Measurements from ENCODE around the gene OR4Q3. TPM values are rescaled to one million over a fixed set of nuclear protein-coding genes. Genes with fewer than 3 reads are reported as not detected.
"Not testable (repeated sequence)": the region's sequence is repeated elsewhere in the genome, so short reads cannot be mapped to it uniquely, and the experiment has no call there.

OR4Q3 gene
- total and polyA plus RNA-seq, 2 donors (not counting 3 experiments of a cell fraction or from before 2014, with no cell fraction given) = not detected

DNA sequence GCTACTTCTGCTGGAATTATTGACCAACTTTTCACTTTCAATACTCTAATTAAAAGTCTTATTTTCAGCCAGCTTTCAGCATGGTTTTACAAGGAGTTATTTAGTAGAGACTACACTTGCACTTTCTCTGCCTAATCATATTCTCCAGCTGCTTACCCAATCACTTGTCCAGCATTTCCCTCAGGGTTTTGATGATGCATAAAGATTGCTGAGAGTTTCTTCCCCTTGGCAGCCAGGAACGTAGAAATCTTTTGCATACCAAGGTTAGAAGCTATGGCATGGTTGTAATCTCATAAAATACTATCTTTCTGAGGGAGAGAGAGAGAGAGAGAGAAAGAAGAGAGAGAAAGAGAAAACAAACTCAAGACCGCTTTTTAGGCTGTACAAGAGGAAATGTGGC is 10.8 kb downstream of the OR4Q3 start:
- ChIA-PET CTCF (no interaction called here), POLR2A (no interaction called here)
- no TSS peak for BruUV-seq (replicated peaks)
- Histone ChIP-seq H3K9ac (replicated peaks; ENCODE audit: extremely low read depth, insufficient read depth, low read length) (no peak overlapping the region), H3K4me1 (ENCODE audit: control insufficient read depth, extremely low read depth, insufficient read depth, low read length) (no peaks in the 10 kb centered on the region), H4K20me1 (replicated peaks; ENCODE audit: control insufficient read depth, extremely low read depth, insufficient read depth, low read length) (no peaks in the 10 kb centered on the region), H3K4me2 (ENCODE audit: insufficient read depth, low read length) (no peak overlapping the region), H3K79me2 (ENCODE audit: control insufficient read depth, insufficient read depth, low read length) (no peaks in the 10 kb centered on the region), H3K36me3 (ENCODE audit: control insufficient read depth in 2 of 2, extremely low read depth in 1 of 2, insufficient read depth in 2 of 2, low read length in 2 of 2) (no peaks in the 10 kb centered on the region), H3K4me3 (replicated peaks in 1 of 3; ENCODE audit: insufficient read depth in 1 of 3, low read depth in 1 of 3, low read length in 3 of 3) (no peak overlapping the region), H3K27ac (ENCODE audit: insufficient read depth, low read depth, low read length) (no peak overlapping the region), H3K9me3 (replicated peaks; ENCODE audit: control insufficient read depth, insufficient read depth, low read length) (no peaks in the 10 kb centered on the region), H3K27me3 (ENCODE audit: control insufficient read depth in 2 of 2, insufficient read depth in 2 of 2, low read length in 2 of 2) (no peaks in the 10 kb centered on the region), H3K9me1 (replicated peaks; ENCODE audit: control insufficient read depth, extremely low read depth, insufficient read depth, low read length) (no peaks in the 10 kb centered on the region), H2AFZ (ENCODE audit: low read depth, low read length) (no peak overlapping the region)
- intact Hi-C loops (cut with micrococcal nuclease) = no loop called here
- DNase-seq (ENCODE audit: low read depth, low spot score) (no peak), FAIRE-seq (no peak)
- TF ChIP-seq POLR2A (IDR thresholded peaks at IDR 0.05; ENCODE audit: low read depth, low read length) = no peak
- TF ChIP-seq, protein P1, sequence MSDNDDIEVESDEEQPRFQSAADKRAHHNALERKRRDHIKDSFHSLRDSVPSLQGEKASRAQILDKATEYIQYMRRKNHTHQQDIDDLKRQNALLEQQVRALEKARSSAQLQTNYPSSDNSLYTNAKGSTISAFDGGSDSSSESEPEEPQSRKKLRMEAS (IDR thresholded peaks at IDR 0.05; ENCODE audit: insufficient read depth, insufficient read length) = no peak
- TF ChIP-seq FOS (IDR thresholded peaks at IDR 0.05; ENCODE audit: borderline replicate concordance, insufficient read depth, low read length) = no peak
- TF ChIP-seq EZH2 (IDR thresholded peaks at IDR 0.05; ENCODE audit: borderline replicate concordance, low read depth, low read length, severe bottlenecking) = no peak
- no peak for TF ChIP-seq POLR2AphosphoS5 (IDR thresholded peaks at IDR 0.05; ENCODE audit: insufficient read depth, low read depth, low read length)
- no peak for TF ChIP-seq MYC (IDR thresholded peaks at IDR 0.05; ENCODE audit: low read depth, low read length)
- TF ChIP-seq GATA2 (IDR thresholded peaks at IDR 0.05; ENCODE audit: insufficient read depth, insufficient read length, low read depth, low read length) = no peak
- TF ChIP-seq JUN (IDR thresholded peaks at IDR 0.05; ENCODE audit: borderline replicate concordance, insufficient read depth, insufficient read length, low read depth) = no peak
- dilution Hi-C loops (cut with MboI; ENCODE audit: extremely low pct_ligation_motif_present, low sequenced_read_pairs) = no loop called here

DNA sequence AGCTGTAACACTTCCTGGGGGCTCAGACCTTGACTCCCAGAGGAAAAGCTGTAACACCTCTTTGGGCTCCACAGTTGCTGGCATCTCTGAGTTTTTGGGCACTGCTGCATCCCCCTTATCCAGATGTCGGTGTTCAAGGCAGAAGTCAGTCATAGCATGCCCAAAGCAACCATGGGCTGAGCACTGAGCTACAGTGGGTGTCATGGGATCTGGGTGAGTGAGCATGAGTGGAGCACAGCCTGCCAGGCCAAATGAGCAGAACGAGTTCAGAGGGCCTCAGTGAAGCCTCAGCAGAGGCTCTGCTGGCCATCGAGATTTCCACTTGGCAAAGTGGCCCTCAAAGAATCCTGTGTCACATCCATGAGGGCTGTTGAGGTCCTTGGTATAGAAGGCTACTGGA is 28.1 kb downstream of the OR4Q3 start:
- H3K9ac ChIP-seq (replicated peaks; ENCODE audit: extremely low read depth, insufficient read depth, low read length) = not testable (repeated sequence)

More for the DNA sequence above, 28.1 kb downstream of the OR4Q3 start:
- H3K9me3 ChIP-seq (replicated peaks; ENCODE audit: control insufficient read depth, insufficient read depth, low read length); H3K27me3 ChIP-seq (ENCODE audit: control insufficient read depth in 2 of 2, insufficient read depth in 2 of 2, low read length in 2 of 2); CTCF ChIA-PET; H4K20me1 ChIP-seq (replicated peaks; ENCODE audit: control insufficient read depth, extremely low read depth, insufficient read depth, low read length); H3K4me1 ChIP-seq (ENCODE audit: control insufficient read depth, extremely low read depth, insufficient read depth, low read length); DNase-seq (ENCODE audit: low read depth, low spot score); H3K79me2 ChIP-seq (ENCODE audit: control insufficient read depth, insufficient read depth, low read length); intact Hi-C loops (cut with micrococcal nuclease); FAIRE-seq; H3K36me3 ChIP-seq (ENCODE audit: control insufficient read depth in 2 of 2, extremely low read depth in 1 of 2, insufficient read depth in 2 of 2, low read length in 2 of 2); BruUV-seq (replicated peaks); H3K4me2 ChIP-seq (ENCODE audit: insufficient read depth, low read length); H3K27ac ChIP-seq (ENCODE audit: insufficient read depth, low read depth, low read length); POLR2A ChIA-PET; H2AFZ ChIP-seq (ENCODE audit: low read depth, low read length); H3K4me3 ChIP-seq (replicated peaks in 1 of 3; ENCODE audit: insufficient read depth in 1 of 3, low read depth in 1 of 3, low read length in 3 of 3); dilution Hi-C loops (cut with MboI; ENCODE audit: extremely low pct_ligation_motif_present, low sequenced_read_pairs); H3K9me1 ChIP-seq (replicated peaks; ENCODE audit: control insufficient read depth, extremely low read depth, insufficient read depth, low read length): not testable (repeated sequence)
